ENCODE measurements around the gene IPO5. TPM values are rescaled to one million over a fixed set of nuclear protein-coding genes. Genes with fewer than 3 reads are reported as not detected.

The IPO5 gene
- total and polyA plus RNA-seq, 2 of the 8 experiments (the other 6 are each of a cell fraction or from before 2014, with no cell fraction given) = 143 to 410 TPM

DNA sequence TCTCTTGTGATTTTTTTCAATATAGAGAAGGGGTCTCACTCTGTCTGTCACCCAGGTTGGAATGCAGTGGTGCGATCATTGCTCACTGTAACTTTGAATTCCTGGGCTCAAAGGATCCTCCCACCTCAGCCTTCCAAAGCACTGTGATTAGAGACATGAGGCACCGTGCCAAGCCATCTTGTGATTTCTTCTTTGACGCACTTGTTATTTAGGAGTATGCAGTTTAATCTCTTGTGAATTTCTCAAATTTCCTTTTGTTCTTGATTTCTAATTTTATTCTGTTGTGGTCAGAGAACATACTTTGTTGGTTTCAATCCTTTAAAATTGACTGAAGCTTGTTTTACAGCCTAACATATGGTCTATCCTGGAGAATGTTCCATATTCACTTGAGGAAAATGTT, 14.5 kb downstream of the IPO5 start:
- Histone ChIP-seq H3K23me2 (ENCODE audit: low read depth, low read length) (no peaks in the 10 kb centered on the region), H4K5ac (ENCODE audit: insufficient read length, low read depth, low read length) (no peak overlapping the region), H3K9ac (replicated peaks in 1 of 4; ENCODE audit: extremely low read depth in 1 of 4, low read depth in 3 of 4, low read length in 3 of 4) (no peak overlapping the region), H2AFZ (ENCODE audit: low read length) (no peak overlapping the region), H3K4ac (replicated peaks; ENCODE audit: insufficient read length, low read depth, low read length) (no peak overlapping the region), H3K23ac (ENCODE audit: insufficient read length) (no peak overlapping the region), H3K79me2 (ENCODE audit: control insufficient read depth in 1 of 2, insufficient read depth in 2 of 2, low read length in 2 of 2) (no peaks in the 10 kb centered on the region), H3K4me2 (ENCODE audit: insufficient read depth in 1 of 2, low read depth in 2 of 2, low read length in 2 of 2) (no peak overlapping the region), H3K56ac (replicated peaks; ENCODE audit: insufficient read length, low read depth, low read length) (no peak overlapping the region), H3K4me1 (replicated peaks in 1 of 4; ENCODE audit: control insufficient read depth in 3 of 4, insufficient read depth in 4 of 4, low read length in 3 of 4) (no peaks in the 10 kb centered on the region), H2BK5ac (ENCODE audit: low read depth, low read length) (no peak overlapping the region), H2BK120ac (replicated peaks; ENCODE audit: low read depth, low read length) (no peak overlapping the region), H3K18ac (ENCODE audit: extremely low read depth, low read length) (no peak overlapping the region), H2BK20ac (ENCODE audit: low read length) (no peak overlapping the region), H2BK15ac (ENCODE audit: low read length) (no peak overlapping the region), H3K36me3 (ENCODE audit: control insufficient read depth in 2 of 4, insufficient read depth in 4 of 4, low read length in 3 of 4) (no peaks in the 10 kb centered on the region), H3K79me1 (ENCODE audit: low read depth, low read length) (no peaks in the 10 kb centered on the region), H4K91ac (replicated peaks; ENCODE audit: insufficient read length, low read length) (no peak overlapping the region), H3K4me3 (ENCODE audit: extremely low read depth in 1 of 4, insufficient read depth in 2 of 4, low read depth in 3 of 4, low read length in 4 of 4) (no peak overlapping the region), H4K20me1 (replicated peaks in 1 of 2; ENCODE audit: control insufficient read depth in 1 of 2, insufficient read depth in 2 of 2, low read length in 2 of 2) (no peaks in the 10 kb centered on the region), H4K8ac (ENCODE audit: extremely low read depth, insufficient read depth, low read length) (no peak overlapping the region), H3K27me3 (replicated peaks in 1 of 4; ENCODE audit: control insufficient read depth in 3 of 4, extremely low read depth in 1 of 4, insufficient read depth in 3 of 4, low read length in 3 of 4) (no peaks in the 10 kb centered on the region), H3K9me3 (ENCODE audit: insufficient read depth in 2 of 2, low read depth in 1 of 2, low read length in 1 of 2) (no peaks in the 10 kb centered on the region), H2BK12ac (ENCODE audit: low read depth, low read length) (no peak overlapping the region), H2AK5ac (ENCODE audit: low read depth, low read length) (no peak overlapping the region), H3K14ac (ENCODE audit: insufficient read length) (no peak overlapping the region), H3K27ac (ENCODE audit: low read depth, low read length) (no peak overlapping the region)
- TF ChIP-seq SUZ12 (IDR thresholded peaks at IDR 0.05; ENCODE audit: low read length) = no peak
- TF ChIP-seq KDM1A (IDR thresholded peaks at IDR 0.05; ENCODE audit: borderline replicate concordance, low read length) = no peak
- no peak for TF ChIP-seq MAFK (IDR thresholded peaks at IDR 0.05; ENCODE audit: low read depth, low read length)
- ChIA-PET POLR2A (ENCODE audit: partially characterized antibody) (no interaction called here), CTCF (ENCODE audit: partially characterized antibody) (no interaction called here)
- 94% methylated on average over 3 of the region's 3 CpGs; no CpG with 5 or more reads in 1 of the 2 experiments for WGBS, 2 experiments (ENCODE audit: extremely low coverage in 1 of 2, insufficient coverage in 1 of 2, insufficient read length in 1 of 2, insufficient replicate concordance in 2 of 2, low coverage in 1 of 2, low lambda C conversion rate in 2 of 2, missing lambda C conversion rate in 1 of 2)
- no peak for FAIRE-seq
- DNase-seq (ENCODE audit: low read depth in 1 of 2, low spot score in 2 of 2) = no peak
